Mesendoderm (in vitro differentiated cells): ENCODE results near the gene SLC39A12.
"Not testable (repeated sequence)": the region's sequence is repeated elsewhere in the genome, so short reads cannot be mapped to it uniquely, and the experiment has no call there.

Experiments used
- DNase-seq: peaks from one replicate; pipeline ENCODE4 v3.0.0; 2013
- H2AK5ac ChIP-seq: 2 replicates; pipeline ENCODE4 v1.6.1; 2013; ENCODE audit warnings: low read length, inconsistent platforms
- H2BK120ac ChIP-seq: 2 replicates; pipeline ENCODE4 v1.6.1; 2013; ENCODE audit warnings: low read depth, mild to moderate bottlenecking, low read length, moderate library complexity, mixed read lengths
- H2BK15ac ChIP-seq: replicated peaks from 2 replicates; pipeline ENCODE4 v1.6.1; 2013; ENCODE audit warnings: low read depth, mild to moderate bottlenecking, moderate library complexity
- H2BK5ac ChIP-seq: 2 replicates; pipeline ENCODE4 v1.6.1; 2013; ENCODE audit warnings: low read length, inconsistent platforms
- H3K18ac ChIP-seq: 2 replicates; pipeline ENCODE4 v1.6.1; 2013; ENCODE audit warnings: mild to moderate bottlenecking, low read length, mixed read lengths
- H3K23ac ChIP-seq: one replicate; pipeline ENCODE4 v1.6.1; 2013; ENCODE audit warnings: low read length
- H3K27ac ChIP-seq: 2 replicates; pipeline ENCODE4 v1.5.1; 2013; ENCODE audit warnings: low read depth, mild to moderate bottlenecking, inconsistent platforms, low read length, moderate library complexity
- H3K27me3 ChIP-seq: 2 replicates; pipeline ENCODE4 v1.6.1; 2013; ENCODE audit warnings: low read length, control low read depth, mild to moderate bottlenecking, inconsistent platforms; ENCODE audit not compliant: insufficient read depth, poor library complexity
- H3K36me3 ChIP-seq: 2 replicates; pipeline ENCODE4 v1.6.1; 2013; ENCODE audit warnings: low read length, inconsistent platforms; ENCODE audit not compliant: control insufficient read depth, insufficient read depth
- H3K4ac ChIP-seq: one replicate; pipeline ENCODE4 v1.6.1; 2013; ENCODE audit warnings: low read depth, mild to moderate bottlenecking, low read length, moderate library complexity
- H3K4me1 ChIP-seq: 2 replicates; pipeline ENCODE4 v1.6.1; 2013; ENCODE audit warnings: low read depth, low read length, inconsistent platforms; ENCODE audit not compliant: control insufficient read depth
- H3K4me2 ChIP-seq: 2 replicates; pipeline ENCODE4 v1.6.1; 2013; ENCODE audit warnings: low read length
- H3K4me3 ChIP-seq: 2 replicates; pipeline ENCODE4 v1.5.1; 2013; ENCODE audit warnings: mild to moderate bottlenecking, low read length
- H3K56ac ChIP-seq: one replicate; pipeline ENCODE4 v1.6.1; 2013; ENCODE audit warnings: low read length
- H3K79me1 ChIP-seq: 2 replicates; pipeline ENCODE4 v1.6.1; 2013; ENCODE audit warnings: low read length, inconsistent platforms
- H3K79me2 ChIP-seq: 2 replicates; pipeline ENCODE4 v1.6.1; 2013; ENCODE audit warnings: mild to moderate bottlenecking, low read length; ENCODE audit not compliant: control insufficient read depth, insufficient read depth
- H3K9ac ChIP-seq: 2 replicates; pipeline ENCODE4 v1.6.1; 2013; ENCODE audit warnings: low read length, inconsistent platforms
- H4K5ac ChIP-seq: one replicate; pipeline ENCODE4 v1.6.1; 2013; ENCODE audit warnings: low read length
- H4K8ac ChIP-seq: one replicate; pipeline ENCODE4 v1.6.1; 2013; ENCODE audit warnings: low read depth, mild to moderate bottlenecking, control low read depth, low read length, moderate library complexity
- WGBS: extraction: QIAGEN DNeasy Blood & Tissue Kit; methylation state at CpG from one replicate; pipeline ENCODE4 v1.1.7; 2013; ENCODE audit warnings: low lambda C conversion rate, missing lambda C conversion rate; ENCODE audit not compliant: insufficient coverage; ENCODE audit errors: extremely low coverage; 5-methylcytosine and 5-hydroxymethylcytosine counted together

SLC39A12 gene

GRCh38 chr10:17918187-17918903 is 33.4 kb upstream of the SLC39A12 start:
- no peak overlapping the region for H3K4me2 ChIP-seq
- H2AK5ac ChIP-seq, result no peak overlapping the region
- no peaks in the 10 kb centered on the region for H3K27me3 ChIP-seq
- no peak overlapping the region for H2BK120ac ChIP-seq
- no peak for DNase-seq
- no peak overlapping the region for H2BK15ac ChIP-seq
- no peak overlapping the region for H2BK5ac ChIP-seq
- H3K79me1 ChIP-seq, result no peaks in the 10 kb centered on the region
- H3K27ac ChIP-seq, result no peak overlapping the region
- no peak overlapping the region for H3K23ac ChIP-seq
- no CpG with 5 or more reads among the region's 12 CpGs for WGBS
- H3K56ac ChIP-seq, result no peak overlapping the region
- no peaks in the 10 kb centered on the region for H3K79me2 ChIP-seq
- H3K18ac ChIP-seq, result no peak overlapping the region
- no peaks in the 10 kb centered on the region for H3K36me3 ChIP-seq
- no peaks in the 10 kb centered on the region for H3K4me1 ChIP-seq
- no peak overlapping the region for H4K5ac ChIP-seq
- H4K8ac ChIP-seq, result no peak overlapping the region
- H3K4ac ChIP-seq, result no peak overlapping the region
- no peak overlapping the region for H3K4me3 ChIP-seq
- H3K9ac ChIP-seq, result no peak overlapping the region

GRCh38 chr10:17921378-17921777 is 30.3 kb upstream of the SLC39A12 start:
- DNase-seq, result no peak
- Histone ChIP-seq H3K27ac (no peak overlapping the region), H2BK5ac (no peak overlapping the region), H2AK5ac (no peak overlapping the region), H2BK15ac (no peak overlapping the region), H3K9ac (no peak overlapping the region), H3K56ac (no peak overlapping the region), H3K27me3 (no peaks in the 10 kb centered on the region), H3K4me1 (no peaks in the 10 kb centered on the region), H3K79me2 (no peaks in the 10 kb centered on the region), H3K18ac (no peak overlapping the region), H3K79me1 (no peaks in the 10 kb centered on the region), H3K36me3 (no peaks in the 10 kb centered on the region), H3K4me2 (no peak overlapping the region), H3K4ac (no peak overlapping the region), H3K4me3 (no peak overlapping the region), H2BK120ac (no peak overlapping the region), H3K23ac (no peak overlapping the region), H4K8ac (no peak overlapping the region), H4K5ac (no peak overlapping the region)
- no CpG with 5 or more reads among the region's 3 CpGs for WGBS

- H3K18ac ChIP-seq, result no peak overlapping the region
- H2BK15ac ChIP-seq, result no peak overlapping the region
- no peak overlapping the region for H3K4me3 ChIP-seq
- H3K27me3 ChIP-seq, result no peaks in the 10 kb centered on the region
- no peaks in the 10 kb centered on the region for H3K79me1 ChIP-seq
- H2BK5ac ChIP-seq, result no peak overlapping the region
- H3K79me2 ChIP-seq, result no peaks in the 10 kb centered on the region
- no peaks in the 10 kb centered on the region for H3K4me1 ChIP-seq
- H3K4me2 ChIP-seq, result no peak overlapping the region
- H4K8ac ChIP-seq, result no peak overlapping the region
- no peak for DNase-seq
- H3K56ac ChIP-seq, result no peak overlapping the region
- no peak overlapping the region for H3K27ac ChIP-seq
- no CpG with 5 or more reads among the region's 4 CpGs for WGBS
- no peak overlapping the region for H2BK120ac ChIP-seq
- no peak overlapping the region for H3K23ac ChIP-seq
- H3K36me3 ChIP-seq, result no peaks in the 10 kb centered on the region
- H3K4ac ChIP-seq, result no peak overlapping the region
- H2AK5ac ChIP-seq, result no peak overlapping the region
- H3K9ac ChIP-seq, result no peak overlapping the region
- H4K5ac ChIP-seq, result no peak overlapping the region
Observed at GRCh38 chr10:17923728-17924127, 28.0 kb upstream of the SLC39A12 start.

DNA sequence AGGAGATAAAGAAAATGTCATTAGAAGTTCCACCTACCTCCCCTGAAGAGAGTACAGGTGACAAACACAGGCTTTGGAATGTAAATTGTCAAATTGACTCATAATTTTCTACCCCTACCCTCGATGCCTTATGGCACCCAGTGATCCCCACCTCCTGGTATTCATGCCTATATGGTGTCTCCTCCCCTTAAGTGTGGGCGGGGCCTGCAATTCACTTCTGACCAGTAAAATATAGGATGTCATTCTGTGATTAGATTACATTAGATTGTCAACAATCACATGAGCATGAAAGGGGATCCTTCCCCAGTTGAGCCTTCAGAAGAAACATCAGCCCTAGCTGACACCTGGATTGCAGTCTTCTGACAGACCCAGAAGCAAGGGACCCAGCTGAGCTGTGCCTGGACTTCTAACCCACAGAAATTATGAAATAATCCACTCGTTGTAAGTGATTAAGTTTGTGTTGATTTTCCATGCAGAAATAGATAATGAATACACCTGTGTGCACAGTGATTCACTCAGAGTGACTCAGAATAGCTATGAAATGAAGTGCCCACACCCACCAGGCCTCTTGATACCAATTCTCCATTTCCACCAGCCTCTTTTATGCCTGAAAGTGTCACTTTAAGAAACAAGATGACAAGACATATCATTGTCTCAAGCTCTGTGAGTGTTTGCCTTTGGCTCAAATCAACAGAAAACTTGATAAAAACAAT is 8.5 kb upstream of the SLC39A12 start:
- Histone ChIP-seq H4K5ac (no peak overlapping the region), H3K56ac (no peak overlapping the region), H3K18ac (no peak overlapping the region), H3K79me1 (no peaks in the 10 kb centered on the region), H3K4me2 (no peak overlapping the region), H3K4me1 (no peaks in the 10 kb centered on the region), H3K4me3 (no peak overlapping the region), H3K79me2 (no peaks in the 10 kb centered on the region), H3K27me3 (no peaks in the 10 kb centered on the region), H3K36me3 (no peaks in the 10 kb centered on the region), H2AK5ac (no peak overlapping the region), H3K23ac (no peak overlapping the region), H2BK15ac (no peak overlapping the region), H2BK120ac (no peak overlapping the region), H3K4ac (no peak overlapping the region), H3K9ac (no peak overlapping the region), H2BK5ac (no peak overlapping the region), H4K8ac (no peak overlapping the region), H3K27ac (no peak overlapping the region)
- no CpG with 5 or more reads among the region's 3 CpGs for WGBS
- DNase-seq, result no peak

DNA sequence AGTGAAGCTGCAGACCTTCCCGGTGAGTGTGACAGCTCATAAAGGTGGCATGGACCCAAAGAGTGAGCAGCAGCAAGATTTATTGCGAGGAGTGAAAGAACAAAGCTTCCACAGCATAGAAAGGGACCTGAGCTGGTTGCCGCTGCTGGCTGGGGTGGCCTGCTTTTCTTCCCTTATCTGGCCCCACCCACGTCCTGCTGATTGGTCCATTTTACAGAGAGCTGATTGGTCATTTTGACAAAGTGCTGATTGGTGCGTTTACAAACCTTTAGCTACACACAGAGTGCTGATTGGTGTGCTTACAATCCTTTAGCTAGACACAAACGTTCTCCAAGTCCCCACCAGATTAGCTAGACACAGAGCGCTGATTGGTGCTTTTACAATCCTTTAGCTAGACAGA is 1.4 kb upstream of the SLC39A12 start:
- not testable (repeated sequence) for H3K79me2 ChIP-seq, H3K18ac ChIP-seq, DNase-seq, H3K56ac ChIP-seq, H2BK5ac ChIP-seq, H4K8ac ChIP-seq, H2BK120ac ChIP-seq, H3K4me1 ChIP-seq, H4K5ac ChIP-seq, H3K4me3 ChIP-seq, H3K4ac ChIP-seq, H2AK5ac ChIP-seq, H3K27me3 ChIP-seq, H3K23ac ChIP-seq, H2BK15ac ChIP-seq, H3K27ac ChIP-seq, H3K9ac ChIP-seq, H3K79me1 ChIP-seq, H3K4me2 ChIP-seq, H3K36me3 ChIP-seq
- no CpG with 5 or more reads among the region's 7 CpGs for WGBS
